A549 (cell line): ENCODE data around the gene RBCK1. TPM values are rescaled to one million over a fixed set of nuclear protein-coding genes. Genes with fewer than 3 reads are reported as not detected.

ENCODE experiments used
- ATAC-seq, 2 experiments: fragments of 200-7000 bp in 1 of 2; fragments of >200 bp in 1 of 2; cut with Nextera tagmentation in 1 of 2; cut with Tn5 transposase in 1 of 2; 3 replicates each; pipeline versions ENCODE4 v1.8.0 to v1.9.1; 2018 to 2020; ENCODE audit warnings: mild to moderate bottlenecking in 1 of 2, moderate library complexity in 1 of 2
- CTCF ChIA-PET: fragments of 300-600 bp; sonication (Branson Sonifier 250); formaldehyde crosslinking; extraction: SDS; loops from one replicate; lab custom pipeline; 2021; ENCODE audit warnings: antibody characterized with exemption, inconsistent platforms; lab: Yijun Ruan, JAX
- POLR2A ChIA-PET: fragments of 350-600 bp; formaldehyde crosslinking; extraction: SDS; loops from one replicate; lab custom pipeline; 2021; ENCODE audit warnings: antibody characterized with exemption, inconsistent platforms; lab: Yijun Ruan, JAX
- DNase-seq, 2 experiments: peaks; one replicate each; pipeline versions ENCODE4 v3.0.0 to v3.0.0-alpha.2; 2011 to 2016; ENCODE audit warnings: low read depth in 1 of 2, low spot score in 1 of 2
- FAIRE-seq: peaks from 2 replicates; lab custom pipeline; 2011; peaks lifted over from hg19 to GRCh38; lab: Jason Lieb, UNC
- H3K27ac ChIP-seq, 2 experiments: fragments of >200 bp; sonication (Bioruptor Twin); formaldehyde crosslinking; 3 replicates each; pipeline ENCODE4 v1.5.1; 2016 to 2017
- H3K4me1 ChIP-seq: fragments of >200 bp; sonication (Bioruptor Twin); formaldehyde crosslinking; 3 replicates; pipeline ENCODE4 v1.6.1; 2016
- H3K4me2 ChIP-seq: fragments of >200 bp; sonication (Bioruptor Twin); formaldehyde crosslinking; 3 replicates; pipeline ENCODE4 v1.6.1; 2016
- H3K4me3 ChIP-seq: fragments of >200 bp; sonication (Bioruptor Twin); formaldehyde crosslinking; 3 replicates; pipeline ENCODE4 v1.5.1; 2016
- H3K9me3 ChIP-seq: fragments of >200 bp; sonication (Bioruptor Twin); formaldehyde crosslinking; 3 replicates; pipeline ENCODE4 v1.6.1; 2016
- BCL3 ChIP-seq: fragments of >200 bp; sonication (Bioruptor Twin); formaldehyde crosslinking; IDR thresholded peaks from 3 replicates; pipeline ENCODE4 v1.6.1; 2016
- CBX8 ChIP-seq: fragments of 200-600 bp; sonication (generic); IDR thresholded peaks from 2 replicates; pipeline ENCODE4 v1.6.1; 2016
- E2F6 ChIP-seq: IDR thresholded peaks from 2 replicates; pipeline ENCODE4 v1.6.1; 2012; ENCODE audit warnings: low read depth, borderline replicate concordance
- EHMT2 ChIP-seq: fragments of 200-600 bp; sonication (generic); IDR thresholded peaks from 2 replicates; pipeline ENCODE4 v1.6.1; 2016; ENCODE audit warnings: antibody characterized with exemption, low read depth, mild to moderate bottlenecking, moderate library complexity
- ESRRA ChIP-seq: fragments of 150-350 bp; IDR thresholded peaks from 2 replicates; pipeline ENCODE4 v1.6.1; 2014; ENCODE audit warnings: mild to moderate bottlenecking, low read length, borderline replicate concordance
- GATA3 ChIP-seq: IDR thresholded peaks from 2 replicates; pipeline ENCODE4 v1.6.1; 2012; ENCODE audit warnings: borderline replicate concordance
- HDAC2 ChIP-seq: fragments of 200-600 bp; sonication (generic); IDR thresholded peaks from 2 replicates; pipeline ENCODE4 v1.6.1; 2016
- HEYL ChIP-seq: fragments of 250-450 bp; sonication (Bioruptor Pico); IDR thresholded peaks from 2 replicates; pipeline ENCODE4 v1.8.0; 2021; ENCODE audit warnings: mild to moderate bottlenecking, moderate library complexity
- HOXB13 ChIP-seq: fragments of 250-450 bp; sonication (Bioruptor Pico); IDR thresholded peaks from 2 replicates; pipeline ENCODE4 v1.5.0; 2020; ENCODE audit warnings: low read depth, mild to moderate bottlenecking, moderate library complexity
- JUNB ChIP-seq: fragments of >200 bp; sonication (Bioruptor Twin); formaldehyde crosslinking; IDR thresholded peaks from 2 replicates; pipeline ENCODE4 v1.6.1; 2016
- KDM1A ChIP-seq: fragments of 200-600 bp; sonication (generic); IDR thresholded peaks from 2 replicates; pipeline ENCODE4 v1.6.1; 2016; ENCODE audit warnings: low read depth, mild to moderate bottlenecking
- KDM5A ChIP-seq: fragments of 200-600 bp; sonication (generic); IDR thresholded peaks from 2 replicates; pipeline ENCODE4 v1.6.1; 2016; ENCODE audit warnings: antibody characterized with exemption, mild to moderate bottlenecking
- MAX ChIP-seq: IDR thresholded peaks from 2 replicates; pipeline ENCODE4 v1.6.1; 2012
- MYC ChIP-seq: IDR thresholded peaks from 2 replicates; pipeline ENCODE4 v1.6.1; 2012; ENCODE audit warnings: mild to moderate bottlenecking, inconsistent platforms, low read length, improper control_type of control experiment, borderline replicate concordance
- NFE2L2 ChIP-seq: fragments of 150-350 bp; conservative IDR thresholded peaks from 2 replicates; pipeline ENCODE4 v1.6.1; 2014; ENCODE audit warnings: low read length
- PBX3 ChIP-seq: IDR thresholded peaks from 2 replicates; pipeline ENCODE4 v1.6.1; 2012
- PHF8 ChIP-seq: fragments of 200-600 bp; sonication (generic); IDR thresholded peaks from 2 replicates; pipeline ENCODE4 v1.6.1; 2016; ENCODE audit warnings: low read depth, mild to moderate bottlenecking, antibody characterized with exemption, moderate library complexity, borderline replicate concordance
- POLR2AphosphoS2 ChIP-seq: conservative IDR thresholded peaks from 2 replicates; pipeline ENCODE4 v1.6.1; 2012; ENCODE audit warnings: low read length, improper control_type of control experiment, inconsistent platforms
- RAD21 ChIP-seq, 2 experiments: fragments of >200 bp in 1 of 2; sonication (Bioruptor Twin) in 1 of 2; formaldehyde crosslinking in 1 of 2; IDR thresholded peaks in 1 of 2; conservative IDR thresholded peaks in 1 of 2; 2 replicates in 1 of 2; 3 replicates in 1 of 2; pipeline ENCODE4 v1.6.1; 2012 to 2018; ENCODE audit warnings: inconsistent platforms in 1 of 2
- RARB ChIP-seq: fragments of 250-450 bp; sonication (Bioruptor Pico); IDR thresholded peaks from 2 replicates; pipeline ENCODE4 v1.8.0; 2021; ENCODE audit warnings: mild to moderate bottlenecking, moderate library complexity
- RCOR1 ChIP-seq: fragments of 150-350 bp; IDR thresholded peaks from 2 replicates; pipeline ENCODE4 v1.6.1; 2014; ENCODE audit warnings: antibody characterized with exemption, low read length, low read depth
- RFX5 ChIP-seq: fragments of 450-650 bp; IDR thresholded peaks from 2 replicates; pipeline ENCODE4 v1.7.1; 2014; ENCODE audit warnings: antibody characterized with exemption, mild to moderate bottlenecking, moderate library complexity
- SREBF2 ChIP-seq: fragments of 450-650 bp; IDR thresholded peaks from 2 replicates; pipeline ENCODE4 v1.6.1; 2014; ENCODE audit warnings: mild to moderate bottlenecking, moderate library complexity
- ZSCAN20 ChIP-seq: fragments of 250-450 bp; sonication (Bioruptor Pico); IDR thresholded peaks from 2 replicates; pipeline ENCODE4 v1.8.0; 2022; ENCODE audit warnings: mild to moderate bottlenecking, moderate library complexity
- WGBS: methylation state at CpG from one replicate; pipeline ENCODE4 v1.1.6; 2017; ENCODE audit errors: missing lambda C conversion rate; 5-methylcytosine and 5-hydroxymethylcytosine counted together
- polyA plus RNA-seq, 4 experiments: library from polyadenylated mRNA; depleted of rRNA in 3 of 4; stranded (reverse); fragments of >200 nt; fragmentation: RNase III in 1 of 4; extraction: RNeasy Plus Mini Kit Qiagen cat#74134 plus additional on column Dnase treatment in 1 of 4; gene quantifications; 2 replicates in 3 of 4; 3 replicates in 1 of 4; pipeline ENCODE4 v1.2.3, GENCODE V29; 2011 to 2017

Gene RBCK1
- polyA plus RNA-seq, 2 of the 4 experiments (the other 2 are of a cell fraction), result 117 to 222 TPM

- H3K4me2 ChIP-seq, result no peak overlapping the region
- H3K9me3 ChIP-seq, result no peaks in the 10 kb centered on the region
- H3K4me1 ChIP-seq, result peaks cover 5% of the 10 kb centered on the region; the same call in 1 of the 3 replicates
- no peak for ATAC-seq
- POLR2A ChIA-PET, result interaction anchor here (2.2 kb wide), 1 partner anchor 30 kb away, joined by 7 read pairs; the partner anchor contains the start of gene RBCK1
- no peak for TF ChIP-seq NFE2L2
- TF ChIP-seq, all 56 proteins: peak for 0
- WGBS, result 83% methylated on average over 6 of the region's 6 CpGs
- FAIRE-seq (no peak), DNase-seq (no peak)
- Histone ChIP-seq H3K27ac (no peak overlapping the region), H3K4me3 (no peak overlapping the region)
- CTCF ChIA-PET, result interaction anchor here (1.3 to 28.5 kb wide), 6 partner anchors 8 to 69 kb away, joined by 3 to 1229 read pairs (median 4); partner anchors contain the start of genes NRSN2 and TRIB3
These were observed 29.8 kb downstream of the RBCK1 start for GRCh38 chr20:437787-438486.

- FAIRE-seq (no peak), DNase-seq (no peak), ATAC-seq (no peak)
- H3K4me2 ChIP-seq, result no peak overlapping the region
- WGBS, result 95% methylated on average over 18 of the region's 18 CpGs
- H3K9me3 ChIP-seq, result no peaks in the 10 kb centered on the region
- H3K27ac ChIP-seq, result no peak overlapping the region
- no peak overlapping the region for H3K4me3 ChIP-seq
- POLR2A ChIA-PET, result no interaction called here
- no peak for TF ChIP-seq KDM1A
- no peak for TF ChIP-seq POLR2AphosphoS2
- TF ChIP-seq KDM5A, result no peak
- no peak for TF ChIP-seq SREBF2
- no peak for TF ChIP-seq MYC
- TF ChIP-seq ZSCAN20, result no peak
- TF ChIP-seq E2F6, result no peak
- TF ChIP-seq EHMT2, result no peak
- TF ChIP-seq RAD21 (conservative IDR thresholded peaks at IDR 0.05 in 1 of 2, IDR thresholded peaks at IDR 0.05 in 1 of 2), result no peak
- TF ChIP-seq GATA3, result no peak
- no peak for TF ChIP-seq CBX8
- TF ChIP-seq HDAC2, result no peak
- no peak for TF ChIP-seq BCL3
- CTCF ChIA-PET, result interaction anchor here (0.6 to 28.5 kb wide), 9 partner anchors 9 to 286 kb away, joined by 3 to 1229 read pairs (median 4); partner anchors contain the start of genes NRSN2 and TRIB3
- H3K4me1 ChIP-seq, result peaks cover 1% of the 10 kb centered on the region; the same call in 1 of the 3 replicates
These were observed 30.7 kb downstream of the RBCK1 start for GRCh38 chr20:438571-439469.

DNA sequence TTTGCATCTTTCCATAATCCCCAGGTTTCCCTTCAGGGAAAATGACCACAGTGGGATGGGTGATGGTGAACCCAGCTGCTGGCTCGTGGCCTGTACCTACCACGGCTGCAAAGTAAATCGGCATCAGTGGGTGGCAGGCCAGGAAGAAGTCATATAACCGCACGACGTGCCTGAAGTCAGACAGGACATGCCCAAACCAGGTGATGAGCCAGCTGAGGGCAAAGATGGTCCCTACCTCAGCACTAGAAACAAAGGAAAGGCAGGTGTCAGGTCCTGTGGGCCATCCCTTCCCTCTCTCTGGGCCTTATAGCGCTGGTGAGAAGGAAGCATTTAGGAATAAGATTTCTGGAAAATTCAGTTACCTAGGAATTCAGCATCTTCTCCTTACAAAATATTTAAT, 32.0 kb downstream of the RBCK1 start:
- ChIA-PET CTCF (interaction anchor here (1.5 to 28.5 kb wide), 5 partner anchors 10 to 110 kb away, joined by 4 to 1229 read pairs (median 7); partner anchors contain the start of genes NRSN2 and TRIB3), POLR2A (no interaction called here)
- FAIRE-seq, result no peak
- TF ChIP-seq HEYL (CRISPR knock-in tag) (no peak), ESRRA (no peak), MAX (no peak), MYC (no peak), ZSCAN20 (no peak), JUNB (no peak), CBX8 (no peak), PHF8 (no peak), HOXB13 (no peak), RCOR1 (no peak), RARB (CRISPR knock-in tag) (no peak), E2F6 (no peak), NFE2L2 (no peak), PBX3 (no peak), RFX5 (no peak), HDAC2 (no peak)

More for the DNA sequence above, 32.0 kb downstream of the RBCK1 start:
- H3K4me1 ChIP-seq, result peaks cover 11% of the 10 kb centered on the region
- DNase-seq (no peak), ATAC-seq (no peak)
- 88% methylated on average over 7 of the region's 7 CpGs for WGBS
- H3K4me3 ChIP-seq, result no peak overlapping the region
- H3K4me2 ChIP-seq, result no peak overlapping the region
- no peaks in the 10 kb centered on the region for H3K9me3 ChIP-seq
- H3K27ac ChIP-seq, result no peak overlapping the region
